Gastrocnemius medialis (tissue), 4 donors: ENCODE measurements around the gene ZNF573. TPM values are rescaled to one million over a fixed set of nuclear protein-coding genes. Genes with fewer than 3 reads are reported as not detected.
A peak's percentile ranks its signal among the peaks of the same experiment; 100 is the strongest.

Experiments
- ATAC-seq, 2 donors: fragments of 150-250 bp; one replicate each; pipeline ENCODE4 v1.9.1; 2016
- DNase-seq, 2 donors: peaks; one replicate each; pipeline ENCODE4 v3.0.0-alpha.2; 2019
- H3K27ac ChIP-seq, 4 donors: fragments of 200-600 bp; sonication (generic); 1 replicate in 1 of 4; 2 replicates in 3 of 4; pipeline ENCODE4 v1.5.1; 2016 to 2018; ENCODE audit warnings: mild to moderate bottlenecking in 2 of 4, moderate library complexity in 1 of 4
- H3K27me3 ChIP-seq, 3 donors: fragments of 200-600 bp; sonication (generic) in 2 of 3; 1 replicate in 1 of 3; 2 replicates in 2 of 3; pipeline versions ENCODE4 v1.5.1 to v1.6.0; 2016 to 2019; ENCODE audit warnings: mild to moderate bottlenecking in 1 of 3, moderate library complexity in 1 of 3
- H3K36me3 ChIP-seq, 2 donors: fragments of 200-600 bp; sonication (generic) in 1 of 2; one replicate each; pipeline ENCODE4 v1.5.1; 2017 to 2018
- H3K4me1 ChIP-seq, 2 donors: fragments of 200-600 bp; sonication (generic) in 1 of 2; one replicate each; pipeline ENCODE4 v1.5.1; 2016 to 2017; ENCODE audit warnings: mild to moderate bottlenecking in 2 of 2
- H3K4me3 ChIP-seq, 4 donors: fragments of 200-600 bp; sonication (generic) in 3 of 4; 1 replicate in 1 of 4; 2 replicates in 3 of 4; pipeline ENCODE4 v1.5.1; 2016 to 2019; ENCODE audit warnings: mild to moderate bottlenecking in 2 of 4
- H3K9me3 ChIP-seq, 3 donors: fragments of 200-600 bp; sonication (generic) in 2 of 3; 1 replicate in 1 of 3; 2 replicates in 2 of 3; pipeline ENCODE4 v1.5.1; 2016 to 2019
- CTCF ChIP-seq, 5 experiments: fragments of 450-650 bp in 3 of 5; fragments of 200-600 bp in 2 of 5; sonication (generic) in 2 of 5; IDR thresholded peaks in 4 of 5; conservative IDR thresholded peaks in 1 of 5; 1 replicate in 4 of 5; 2 replicates in 1 of 5; pipeline ENCODE4 v1.5.1; 2016 to 2019; ENCODE audit warnings: antibody characterized with exemption in 5 of 5, mild to moderate bottlenecking in 3 of 5, moderate library complexity in 3 of 5
- POLR2A ChIP-seq, 2 donors: fragments of 450-650 bp; IDR thresholded peaks; one replicate each; pipeline ENCODE4 v1.6.1; 2017; ENCODE audit warnings: antibody characterized with exemption in 2 of 2, mild to moderate bottlenecking in 2 of 2, moderate library complexity in 2 of 2
- in situ Hi-C, 4 donors: fragments of 200-750 bp; cut with MboI; loops; one replicate each; pipeline versions ENCODE4 v1.15.0 to v1.8.0; 2017; ENCODE audit warnings: low sequenced_read_pairs in 4 of 4
- intact Hi-C: fragments of 100-400 bp; cut with DNase I; formaldehyde crosslinking; loops from one replicate; pipeline ENCODE4 v1.15.1; 2023; ENCODE audit warnings: low total_unique reads
- total RNA-seq, 4 donors: library from RNA; depleted of rRNA; stranded (reverse); fragments of >200 nt; gene quantifications; one replicate each; pipeline versions ENCODE4 v1.1.0 to v1.2.3, GENCODE V29; 2016

The ZNF573 gene
- total RNA-seq, 4 donors from 2014 or later = 2.6 to 12.8 (median 5.6) TPM

- H3K4me1 ChIP-seq = no peaks in the 10 kb centered on the region
- no peak for TF ChIP-seq POLR2A (IDR thresholded peaks at IDR 0.05)
- no peak for TF ChIP-seq CTCF (IDR thresholded peaks at IDR 0.05 in 4 of 5, conservative IDR thresholded peaks at IDR 0.05 in 1 of 5)
- in situ Hi-C loops = no loop called here
- no peaks in the 10 kb centered on the region for H3K36me3 ChIP-seq
- no peak for DNase-seq
- no peak overlapping the region for H3K4me3 ChIP-seq
- H3K9me3 ChIP-seq = peaks cover 0 to 12% (median 3%) of the 10 kb centered on the region in 3 donors
- H3K27me3 ChIP-seq = no peaks in the 10 kb centered on the region
- intact Hi-C loops = no loop called here
- H3K27ac ChIP-seq = no peak overlapping the region
- no peak for ATAC-seq
Observed at GRCh38 chr19:37809366-37809765, 30.0 kb upstream of the ZNF573 start.

GRCh38 chr19:37803249-37803840 is 24.0 kb upstream of the ZNF573 start:
- intact Hi-C loops = no loop called here
- Histone ChIP-seq H3K27ac (no peak overlapping the region), H3K36me3 (no peaks in the 10 kb centered on the region), H3K4me3 (peak overlapping the region in 1 of 4 donors; percentile 4), H3K9me3 (peaks cover 5 to 42% (median 22%) of the 10 kb centered on the region in 3 donors), H3K4me1 (no peaks in the 10 kb centered on the region), H3K27me3 (no peaks in the 10 kb centered on the region)
- TF ChIP-seq POLR2A (IDR thresholded peaks at IDR 0.05) = no peak
- TF ChIP-seq CTCF (IDR thresholded peaks at IDR 0.05 in 4 of 5, conservative IDR thresholded peaks at IDR 0.05 in 1 of 5) = no peak
- ATAC-seq (no peak), DNase-seq (no peak)
- in situ Hi-C loops = no loop called here

GRCh38 chr19:37790244-37790925 is 11.0 kb upstream of the ZNF573 start:
- in situ Hi-C loops (no loop called here), intact Hi-C loops (no loop called here)
- H3K4me1 ChIP-seq = no peaks in the 10 kb centered on the region
- H3K27ac ChIP-seq = no peak overlapping the region
- no peak for DNase-seq
- no peaks in the 10 kb centered on the region for H3K36me3 ChIP-seq
- TF ChIP-seq POLR2A (IDR thresholded peaks at IDR 0.05) (no peak), CTCF (IDR thresholded peaks at IDR 0.05 in 4 of 5, conservative IDR thresholded peaks at IDR 0.05 in 1 of 5) (no peak)
- no peak overlapping the region for H3K4me3 ChIP-seq
- H3K27me3 ChIP-seq = no peaks in the 10 kb centered on the region
- no peak for ATAC-seq
- peaks cover 0 to 11% (median 5%) of the 10 kb centered on the region in 3 donors for H3K9me3 ChIP-seq

GRCh38 chr19:37778613-37779126 is 716 bp downstream of the ZNF573 start:
- Histone ChIP-seq H3K9me3 (no peaks in the 10 kb centered on the region), H3K36me3 (peaks cover 3 to 12% of the 10 kb centered on the region in 2 donors), H3K4me1 (peaks cover 0 to 13% of the 10 kb centered on the region in 2 donors), H3K4me3 (peak overlapping the region; percentile 72 to 99 (median 84)), H3K27ac (peak overlapping the region; percentile 83 to 89 (median 88)), H3K27me3 (no peaks in the 10 kb centered on the region)
- no peak for DNase-seq
- TF ChIP-seq CTCF (IDR thresholded peaks at IDR 0.05 in 4 of 5, conservative IDR thresholded peaks at IDR 0.05 in 1 of 5) = no peak
- no peak for TF ChIP-seq POLR2A (IDR thresholded peaks at IDR 0.05)
- ATAC-seq = no peak
- intact Hi-C loops (loop anchor here (1.0 to 2.0 kb wide), 4 partner anchors 123 to 408 kb away; partner anchors contain the start of genes ZFP30, ZNF527, ZNF540 and ZNF569), in situ Hi-C loops (no loop called here)
